GM21528 (cell line): ENCODE data around the gene LDLRAD2.
"Not testable (repeated sequence)": the region's sequence is repeated elsewhere in the genome, so short reads cannot be mapped to it uniquely, and the experiment has no call there.

ENCODE experiments used
- ATAC-seq: cut with Tn5 transposase; IDR thresholded peaks from one replicate; pipeline ENCODE4 v1.9.1; 2021; ENCODE audit warnings: mild to moderate bottlenecking, moderate library complexity; ENCODE audit not compliant: unreplicated experiment, low FRiP score

LDLRAD2 gene

GRCh38 chr1:21823206-21823979 lies 11.3 kb downstream of the LDLRAD2 start:
- no peak for ATAC-seq

- ATAC-seq, result no peak
These were observed 12.1 kb downstream of the LDLRAD2 start for GRCh38 chr1:21823980-21824702.

- ATAC-seq, result no peak
These were observed 12.9 kb downstream of the LDLRAD2 start for GRCh38 chr1:21824926-21825325.

GRCh38 chr1:21825393-21825792 lies 13.3 kb downstream of the LDLRAD2 start:
- no peak for ATAC-seq

- ATAC-seq, result not testable (repeated sequence)
These were observed 14.6 kb downstream of the LDLRAD2 start for GRCh38 chr1:21826694-21827093.

- no peak for ATAC-seq
These were observed 15.1 kb downstream of the LDLRAD2 start for GRCh38 chr1:21827141-21827679.

GRCh38 chr1:21828075-21828474 lies 16.0 kb downstream of the LDLRAD2 start:
- ATAC-seq, result no peak

GRCh38 chr1:21828506-21829210 lies 16.6 kb downstream of the LDLRAD2 start:
- no peak for ATAC-seq

GRCh38 chr1:21829294-21829693 lies 17.2 kb downstream of the LDLRAD2 start:
- ATAC-seq, result no peak

- ATAC-seq, result no peak
These were observed 18.9 kb downstream of the LDLRAD2 start for GRCh38 chr1:21830792-21831453.

GRCh38 chr1:21831454-21831970 lies 19.4 kb downstream of the LDLRAD2 start:
- no peak for ATAC-seq

- no peak for ATAC-seq
These were observed 21.4 kb downstream of the LDLRAD2 start for GRCh38 chr1:21833392-21833976.

- ATAC-seq, result no peak
These were observed 22.0 kb downstream of the LDLRAD2 start for GRCh38 chr1:21834094-21834493.

GRCh38 chr1:21834666-21835065 lies 22.6 kb downstream of the LDLRAD2 start:
- ATAC-seq, result no peak

GRCh38 chr1:21836010-21836409 lies 23.9 kb downstream of the LDLRAD2 start:
- no peak for ATAC-seq

- ATAC-seq, result no peak
These were observed 24.7 kb downstream of the LDLRAD2 start for GRCh38 chr1:21836729-21837128.

- no peak for ATAC-seq
These were observed 25.4 kb downstream of the LDLRAD2 start for GRCh38 chr1:21837476-21837875.

- no peak for ATAC-seq
These were observed 26.5 kb downstream of the LDLRAD2 start for GRCh38 chr1:21838359-21839157.
